K562 (cell line): ENCODE data around the gene CST5. TPM values are rescaled to one million over a fixed set of nuclear protein-coding genes. Genes with fewer than 3 reads are reported as not detected.

ENCODE experiments used
- ATAC-seq: fragments of 200-7000 bp; cut with Tn5 transposase; 3 replicates; pipeline ENCODE4 v1.9.1; 2020; ENCODE audit warnings: moderate library complexity
- BruUV-seq: library from RNA; stranded (reverse); fragments of 400-500 nt; replicated peaks from 2 replicates; lab custom pipeline; 2021; lab: Mats Ljungman, UMichigan
- CTCF ChIA-PET: fragments of 300-600 bp; formaldehyde crosslinking; extraction: SDS; loops from one replicate; lab custom pipeline; 2021; ENCODE audit warnings: low intra/inter-chr PET ratio; lab: Yijun Ruan, JAX
- POLR2A ChIA-PET: fragments of 300-600, 350-650 bp; sonication (Branson Sonifier 250); formaldehyde crosslinking; extraction: SDS; loops from one replicate; lab custom pipeline; 2021; ENCODE audit warnings: antibody characterized with exemption, inconsistent platforms; lab: Yijun Ruan, JAX
- DNase-seq, 4 experiments: peaks; one replicate each; pipeline versions ENCODE4 v3.0.0 to v3.0.0-alpha.2; 2011 to 2018; ENCODE audit warnings: low spot score in 3 of 4, mixed read lengths in 3 of 4; ENCODE audit errors: extremely low read depth in 1 of 4
- FAIRE-seq: peaks from 2 replicates; lab custom pipeline; 2011; peaks lifted over from hg19 to GRCh38; lab: Jason Lieb, UNC
- H2AFZ ChIP-seq: 2 replicates; pipeline ENCODE4 v1.6.0; 2011; ENCODE audit warnings: low read depth, low read length, control low read depth, inconsistent platforms
- H3K27ac ChIP-seq: fragments of 200-600 bp; 3 replicates; pipeline ENCODE4 v1.8.0; 2011; ENCODE audit warnings: low read depth, mild to moderate bottlenecking, control low read depth, inconsistent platforms, low read length, moderate library complexity, mixed read lengths; ENCODE audit errors: extremely low read depth
- H3K27me3 ChIP-seq, 2 experiments: fragments of 300-600 bp in 1 of 2; 2 replicates in 1 of 2; 3 replicates in 1 of 2; pipeline versions ENCODE4 v1.6.0 to v1.8.0; 2011; ENCODE audit warnings: inconsistent platforms in 2 of 2, low read length in 2 of 2, mild to moderate bottlenecking in 1 of 2, mixed read lengths in 1 of 2, moderate library complexity in 1 of 2; ENCODE audit not compliant: control insufficient read depth in 2 of 2, insufficient read depth in 2 of 2
- H3K36me3 ChIP-seq: fragments of 300-600 bp; 3 replicates; pipeline ENCODE4 v1.8.0; 2011; ENCODE audit warnings: mild to moderate bottlenecking, low read length, inconsistent platforms; ENCODE audit not compliant: control insufficient read depth, insufficient read depth
- H3K4me1 ChIP-seq, 2 experiments: fragments of 200-600 bp in 1 of 2; replicated peaks in 1 of 2; 2 replicates in 1 of 2; 3 replicates in 1 of 2; pipeline versions ENCODE4 v1.5.1 to v1.8.0; 2011; ENCODE audit warnings: inconsistent platforms in 2 of 2, low read length in 2 of 2, mild to moderate bottlenecking in 1 of 2, mixed read lengths in 1 of 2, moderate library complexity in 1 of 2; ENCODE audit not compliant: control insufficient read depth in 2 of 2, insufficient read depth in 2 of 2
- H3K4me2 ChIP-seq: 2 replicates; pipeline ENCODE4 v1.6.1; 2011; ENCODE audit warnings: low read length, control low read depth, inconsistent platforms, mixed read lengths; ENCODE audit not compliant: insufficient read depth
- H3K4me3 ChIP-seq: fragments of 200-600 bp; sonication (generic), shearing (Covaris generic); 2 replicates; pipeline ENCODE4 v1.5.1; 2016; ENCODE audit warnings: control low read depth, inconsistent platforms
- H3K79me2 ChIP-seq: fragments of 200-600 bp; 3 replicates; pipeline ENCODE4 v1.8.0; 2011; ENCODE audit warnings: low read length, inconsistent platforms; ENCODE audit not compliant: control insufficient read depth, insufficient read depth
- H3K9ac ChIP-seq, 2 experiments: 2 replicates each; pipeline versions ENCODE4 v1.6.0 to v1.6.1; 2011; ENCODE audit warnings: low read depth in 2 of 2, low read length in 2 of 2, control low read depth in 1 of 2, inconsistent platforms in 1 of 2, mild to moderate bottlenecking in 1 of 2, mixed read lengths in 1 of 2; ENCODE audit not compliant: insufficient read depth in 1 of 2
- H3K9me1 ChIP-seq: one replicate; pipeline ENCODE4 v1.6.0; 2011; ENCODE audit warnings: inconsistent platforms, mild to moderate bottlenecking, low read length, moderate library complexity; ENCODE audit not compliant: control insufficient read depth, insufficient read depth
- H3K9me3 ChIP-seq: replicated peaks from 2 replicates; pipeline ENCODE4 v1.5.1; 2011; ENCODE audit warnings: low read depth, low read length, inconsistent platforms; ENCODE audit not compliant: control insufficient read depth, insufficient read depth
- H4K20me1 ChIP-seq: replicated peaks from 2 replicates; pipeline ENCODE4 v1.6.1; 2011; ENCODE audit warnings: low read length, inconsistent platforms, mixed read lengths; ENCODE audit not compliant: control insufficient read depth, insufficient read depth
- CHD1 ChIP-seq: fragments of 200-600 bp; sonication (generic); IDR thresholded peaks from one replicate; pipeline ENCODE4 v1.6.1; 2012; ENCODE audit warnings: mild to moderate bottlenecking, moderate library complexity, low read length, inconsistent platforms
- PHB2 ChIP-seq: fragments of 450-650 bp; IDR thresholded peaks from 2 replicates; pipeline ENCODE4 v1.6.1; 2017; ENCODE audit warnings: low read depth
- TEAD2 ChIP-seq: fragments of 450-650 bp; IDR thresholded peaks from 2 replicates; pipeline ENCODE4 v1.6.1; 2016; ENCODE audit warnings: missing genetic modification characterization, control low read depth, missing compliant biosample characterization
- ZNF41 ChIP-seq: fragments of 250-450 bp; sonication (Bioruptor Pico); conservative IDR thresholded peaks from 2 replicates; pipeline ENCODE4 v1.4.0; 2020; ENCODE audit warnings: mild to moderate bottlenecking
- WGBS: fragments of 100-300 bp; shearing (Covaris generic); methylation state at CpG from one replicate; pipeline ENCODE4 v1.1.6; 2016; ENCODE audit warnings: low coverage, mixed read lengths; ENCODE audit not compliant: insufficient coverage; ENCODE audit errors: missing lambda C conversion rate; 5-methylcytosine and 5-hydroxymethylcytosine counted together
- in situ Hi-C: fragments of 300-500 bp; cut with MboI; formaldehyde crosslinking; loops from 4 replicates; pipeline ENCODE4 v1.15.0; 2018; ENCODE audit warnings: inconsistent platforms, mixed read lengths
- intact Hi-C: fragments of 100-400 bp; cut with micrococcal nuclease; formaldehyde crosslinking; loops from 2 replicates; pipeline ENCODE4 v1.14.2; 2022
- polyA plus RNA-seq, 8 experiments: library from polyadenylated mRNA; depleted of rRNA in 4 of 8; stranded (reverse) in 5 of 8; unstranded in 3 of 8; fragments of >200 nt; fragmentation: Nextera tagmentation in 2 of 8; fragmentation: Illumina TruSeq in 1 of 8; extraction: Ambion mirVana in 2 of 8; extraction: Trizol in 1 of 8; gene quantifications; 2 replicates each; pipeline versions ENCODE4 v1.2.1 to v1.2.3, GENCODE V29; 2011 to 2014; ENCODE audit warnings: inconsistent platforms in 1 of 8, missing spikeins in 1 of 8
- total RNA-seq, 7 experiments: library from RNA; depleted of rRNA in 6 of 7; stranded (reverse); fragments of >200 nt in 6 of 7; fragmentation: Illumina TruSeq in 2 of 7; extraction: Trizol in 2 of 7; gene quantifications; 2 replicates each; pipeline versions ENCODE4 v1.2.1 to v1.2.3, GENCODE V29; 2011 to 2021; ENCODE audit warnings: low replicate concordance in 1 of 7
- TF ChIP-seq, protein P1 (sequence below): fragments of 250-450 bp; sonication (Bioruptor Pico); IDR thresholded peaks from 2 replicates; pipeline ENCODE4 v1.8.0; 2022; ENCODE audit warnings: inconsistent platforms

The CST5 gene
- total and polyA plus RNA-seq, 9 of the 15 experiments (the other 6 are each of a cell fraction or from before 2014, with no cell fraction given), result not detected

DNA sequence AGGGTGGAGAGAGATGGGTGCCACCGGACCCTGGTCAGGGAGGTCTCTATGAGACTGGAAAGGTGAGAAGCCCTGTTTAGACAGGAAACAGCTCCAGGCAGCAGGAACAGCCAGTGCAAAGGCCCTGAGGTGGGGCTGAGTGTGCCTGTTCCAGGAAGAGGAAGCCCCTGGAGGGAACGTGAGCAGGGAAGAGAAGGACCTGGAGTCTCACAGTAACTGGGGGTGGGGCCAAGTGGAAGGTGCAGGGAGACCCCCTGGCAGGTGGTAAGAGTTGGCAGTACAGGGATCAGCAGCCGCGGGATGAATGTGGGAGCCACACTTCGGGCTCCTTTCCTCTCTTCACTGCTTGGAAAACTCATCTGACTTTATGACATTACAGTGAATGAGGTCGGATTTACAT is 43.8 kb upstream of the CST5 start:
- Histone ChIP-seq H3K27me3 (no peaks in the 10 kb centered on the region), H3K9me3 (no peaks in the 10 kb centered on the region), H3K4me2 (no peak overlapping the region), H3K9ac (no peak overlapping the region), H3K27ac (no peak overlapping the region), H3K4me3 (no peak overlapping the region), H4K20me1 (no peaks in the 10 kb centered on the region), H2AFZ (no peak overlapping the region), H3K36me3 (no peaks in the 10 kb centered on the region), H3K4me1 (no peaks in the 10 kb centered on the region), H3K79me2 (no peaks in the 10 kb centered on the region), H3K9me1 (no peaks in the 10 kb centered on the region)
- no TSS peak for BruUV-seq
- in situ Hi-C loops (no loop called here), intact Hi-C loops (no loop called here)
- TF ChIP-seq ZNF41, result no peak
- TF ChIP-seq PHB2, result no peak
- TF ChIP-seq TEAD2, result no peak
- no peak for TF ChIP-seq CHD1
- TF ChIP-seq, protein P1, sequence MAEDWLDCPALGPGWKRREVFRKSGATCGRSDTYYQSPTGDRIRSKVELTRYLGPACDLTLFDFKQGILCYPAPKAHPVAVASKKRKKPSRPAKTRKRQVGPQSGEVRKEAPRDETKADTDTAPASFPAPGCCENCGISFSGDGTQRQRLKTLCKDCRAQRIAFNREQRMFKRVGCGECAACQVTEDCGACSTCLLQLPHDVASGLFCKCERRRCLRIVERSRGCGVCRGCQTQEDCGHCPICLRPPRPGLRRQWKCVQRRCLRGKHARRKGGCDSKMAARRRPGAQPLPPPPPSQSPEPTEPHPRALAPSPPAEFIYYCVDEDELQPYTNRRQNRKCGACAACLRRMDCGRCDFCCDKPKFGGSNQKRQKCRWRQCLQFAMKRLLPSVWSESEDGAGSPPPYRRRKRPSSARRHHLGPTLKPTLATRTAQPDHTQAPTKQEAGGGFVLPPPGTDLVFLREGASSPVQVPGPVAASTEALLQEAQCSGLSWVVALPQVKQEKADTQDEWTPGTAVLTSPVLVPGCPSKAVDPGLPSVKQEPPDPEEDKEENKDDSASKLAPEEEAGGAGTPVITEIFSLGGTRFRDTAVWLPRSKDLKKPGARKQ, result no peak
- ChIA-PET CTCF (no interaction called here), POLR2A (no interaction called here)
- ATAC-seq (no peak), FAIRE-seq (no peak), DNase-seq (no peak)
- 0% methylated on average over 4 of the region's 6 CpGs for WGBS
